HEK293 (cell line): ENCODE data around the gene EGR2.

Source experiments
- CTCF ChIA-PET: fragments of 350-600 bp; formaldehyde crosslinking; extraction: SDS; loops from one replicate; lab custom pipeline; 2021; ENCODE audit warnings: antibody characterized with exemption; lab: Yijun Ruan, JAX
- POLR2A ChIA-PET: fragments of 300-600 bp; formaldehyde crosslinking; extraction: SDS; loops from one replicate; lab custom pipeline; 2020; ENCODE audit warnings: antibody characterized with exemption, inconsistent platforms; lab: Yijun Ruan, JAX
- H3K27ac ChIP-seq: fragments of 200-500 bp; sonication (Bioruptor generic); 2 replicates; pipeline ENCODE4 v1.5.1; 2014; ENCODE audit warnings: low read depth, low read length, control low read depth, inconsistent platforms; ENCODE audit errors: extremely low read depth
- H3K36me3 ChIP-seq, 2 experiments: fragments of 200-500 bp in 1 of 2; sonication (Bioruptor generic) in 1 of 2; 1 replicate in 1 of 2; 2 replicates in 1 of 2; pipeline ENCODE4 v1.5.1; 2014 to 2017; ENCODE audit warnings: inconsistent platforms in 2 of 2, low read length in 2 of 2; ENCODE audit not compliant: control insufficient read depth in 2 of 2, insufficient read depth in 1 of 2
- H3K4me1 ChIP-seq: fragments of 200-500 bp; sonication (Bioruptor generic); 2 replicates; pipeline ENCODE4 v1.5.1; 2014; ENCODE audit warnings: mild to moderate bottlenecking, low read length, inconsistent platforms; ENCODE audit not compliant: control insufficient read depth, insufficient read depth
- H3K4me3 ChIP-seq: 2 replicates; pipeline ENCODE4 v1.5.1; 2011; ENCODE audit warnings: low read depth, mild to moderate bottlenecking, control low read depth, low read length, moderate library complexity
- H3K9me3 ChIP-seq: fragments of 200-500 bp; sonication (Bioruptor generic); 2 replicates; pipeline ENCODE4 v1.5.1; 2014; ENCODE audit warnings: low read depth, low read length, inconsistent platforms; ENCODE audit not compliant: control insufficient read depth, insufficient read depth
- CTCF ChIP-seq: fragments of 450-650 bp; formaldehyde crosslinking; IDR thresholded peaks from 2 replicates; pipeline ENCODE4 v1.5.1; 2016; ENCODE audit warnings: missing biosample characterization, missing genetic modification characterization
- EGR2 ChIP-seq: fragments of 450-650 bp; formaldehyde crosslinking; IDR thresholded peaks from 2 replicates; pipeline ENCODE4 v1.5.1; 2016; ENCODE audit warnings: low read depth, missing biosample characterization, missing genetic modification characterization
- KLF17 ChIP-seq: fragments of 450-650 bp; formaldehyde crosslinking; IDR thresholded peaks from 2 replicates; pipeline ENCODE4 v1.5.1; 2016; ENCODE audit warnings: missing biosample characterization, missing genetic modification characterization
- OVOL3 ChIP-seq: fragments of 450-650 bp; formaldehyde crosslinking; IDR thresholded peaks from 2 replicates; pipeline ENCODE4 v1.5.1; 2016; ENCODE audit warnings: missing biosample characterization, missing genetic modification characterization
- SCRT2 ChIP-seq: fragments of 450-650 bp; formaldehyde crosslinking; IDR thresholded peaks from 2 replicates; pipeline ENCODE4 v1.5.1; 2016; ENCODE audit warnings: missing biosample characterization, missing genetic modification characterization
- SETDB1 ChIP-seq: IDR thresholded peaks from one replicate; pipeline ENCODE4 v1.6.1; 2017; ENCODE audit warnings: mild to moderate bottlenecking, low read length, moderate library complexity, mixed read lengths; ENCODE audit not compliant: insufficient read length
- ZBTB11 ChIP-seq: fragments of 450-650 bp; formaldehyde crosslinking; conservative IDR thresholded peaks from 2 replicates; pipeline ENCODE4 v1.5.1; 2016; ENCODE audit warnings: low read depth, missing biosample characterization, missing genetic modification characterization
- ZBTB44 ChIP-seq: fragments of 450-650 bp; IDR thresholded peaks from 2 replicates; pipeline ENCODE4 v1.5.1; 2018; ENCODE audit warnings: missing biosample characterization, mild to moderate bottlenecking, missing genetic modification characterization
- ZFHX2 ChIP-seq: fragments of 450-650 bp; formaldehyde crosslinking; conservative IDR thresholded peaks from 2 replicates; pipeline ENCODE4 v1.5.1; 2016; ENCODE audit warnings: missing biosample characterization, missing genetic modification characterization
- ZNF18 ChIP-seq: fragments of 450-650 bp; formaldehyde crosslinking; IDR thresholded peaks from 2 replicates; pipeline ENCODE4 v1.5.1; 2016; ENCODE audit warnings: missing biosample characterization, missing genetic modification characterization
- ZNF211 ChIP-seq: fragments of 450-650 bp; formaldehyde crosslinking; IDR thresholded peaks from 2 replicates; pipeline ENCODE4 v1.5.1; 2016; ENCODE audit warnings: low read depth, missing biosample characterization, missing genetic modification characterization
- ZNF391 ChIP-seq: fragments of 450-650 bp; formaldehyde crosslinking; IDR thresholded peaks from 2 replicates; pipeline ENCODE4 v1.5.1; 2016; ENCODE audit warnings: low read depth, missing biosample characterization, missing genetic modification characterization, borderline replicate concordance
- ZNF529 ChIP-seq: fragments of 450-650 bp; formaldehyde crosslinking; IDR thresholded peaks from 2 replicates; pipeline ENCODE4 v1.5.1; 2017; ENCODE audit warnings: missing genetic modification characterization, missing biosample characterization; ENCODE audit not compliant: insufficient replicate concordance
- ZNF561 ChIP-seq: fragments of 450-650 bp; IDR thresholded peaks from 2 replicates; pipeline ENCODE4 v1.5.1; 2018; ENCODE audit warnings: missing biosample characterization, missing genetic modification characterization, borderline replicate concordance
- ZNF600 ChIP-seq: fragments of 450-650 bp; formaldehyde crosslinking; IDR thresholded peaks from 2 replicates; pipeline ENCODE4 v1.5.1; 2016; ENCODE audit warnings: missing biosample characterization, missing genetic modification characterization
- ZNF677 ChIP-seq: fragments of 450-650 bp; IDR thresholded peaks from 2 replicates; pipeline ENCODE4 v1.5.0; 2018; ENCODE audit warnings: missing biosample characterization, mild to moderate bottlenecking, missing genetic modification characterization, moderate library complexity
- ZNF76 ChIP-seq: fragments of 450-650 bp; formaldehyde crosslinking; IDR thresholded peaks from 2 replicates; pipeline ENCODE4; 2016; ENCODE audit warnings: low read depth, missing biosample characterization, missing genetic modification characterization, borderline replicate concordance
- ZSCAN5A ChIP-seq: fragments of 450-650 bp; formaldehyde crosslinking; IDR thresholded peaks from 2 replicates; pipeline ENCODE4 v1.5.1; 2016; ENCODE audit warnings: missing biosample characterization, missing genetic modification characterization

The EGR2 gene

GRCh38 chr10:62850646-62851045, 34.5 kb upstream of the EGR2 start:
- ChIA-PET POLR2A (interaction anchor here (0.6 kb wide), 1 partner anchor 121 kb away, joined by 10 read pairs; no protein-coding TSS in a partner anchor), CTCF (interaction anchor here (0.7 to 1.5 kb wide), 8 partner anchors 8 to 413 kb away, joined by 3 to 6 read pairs (median 3); no protein-coding TSS in a partner anchor)
- TF ChIP-seq ZNF561 (tag by site-specific recombination) (no peak), ZNF600 (tag by site-specific recombination) (no peak)
- Histone ChIP-seq H3K36me3 (no peaks in the 10 kb centered on the region), H3K27ac (no peak overlapping the region), H3K4me3 (no peak overlapping the region), H3K9me3 (no peaks in the 10 kb centered on the region), H3K4me1 (no peaks in the 10 kb centered on the region)

- ChIA-PET POLR2A (no interaction called here), CTCF (no interaction called here)
- H3K36me3 ChIP-seq = no peaks in the 10 kb centered on the region
- no peaks in the 10 kb centered on the region for H3K9me3 ChIP-seq
- no peak overlapping the region for H3K27ac ChIP-seq
- H3K4me3 ChIP-seq = no peak overlapping the region
- TF ChIP-seq ZNF677 (tag by site-specific recombination) (no peak), SETDB1 (peak; percentile 28)
- TF ChIP-seq, all 188 proteins: peak for 1
- H3K4me1 ChIP-seq = no peaks in the 10 kb centered on the region
Observed at GRCh38 chr10:62847433-62847832, 31.3 kb upstream of the EGR2 start.

- TF ChIP-seq SCRT2 (no peak), CTCF (tag by site-specific recombination) (no peak), EGR2 (tag by site-specific recombination) (peak; percentile 83), ZNF561 (tag by site-specific recombination) (no peak), ZBTB11 (tag by site-specific recombination) (no peak), KLF17 (tag by site-specific recombination) (no peak), ZNF211 (tag by site-specific recombination) (no peak), ZBTB44 (tag by site-specific recombination) (no peak), OVOL3 (no peak), ZNF76 (tag by site-specific recombination) (no peak), ZSCAN5A (tag by site-specific recombination) (no peak), ZNF391 (tag by site-specific recombination) (no peak), ZNF18 (tag by site-specific recombination) (no peak), ZNF529 (tag by site-specific recombination) (no peak), ZFHX2 (peak; percentile 82)
- H3K9me3 ChIP-seq = no peaks in the 10 kb centered on the region
- ChIA-PET POLR2A (no interaction called here), CTCF (interaction anchor here (0.7 to 0.9 kb wide), 2 partner anchors 11 to 73 kb away, joined by 3 to 5 read pairs; no protein-coding TSS in a partner anchor)
- H3K4me3 ChIP-seq = no peak overlapping the region
- no peaks in the 10 kb centered on the region for H3K36me3 ChIP-seq
- H3K4me1 ChIP-seq = no peaks in the 10 kb centered on the region
- H3K27ac ChIP-seq = no peak overlapping the region
Observed at GRCh38 chr10:62844280-62845011, 28.3 kb upstream of the EGR2 start.
